A673 (cell line): Measurements from ENCODE around the gene PIGU. TPM values are rescaled to one million over a fixed set of nuclear protein-coding genes. Genes with fewer than 3 reads are reported as not detected.

Experiments
- BruUV-seq: library from RNA; stranded (reverse); fragments of 400-500 nt; replicated peaks from 2 replicates; lab custom pipeline; 2021; lab: Mats Ljungman, UMichigan
- CTCF ChIA-PET: fragments of 300-600 bp; sonication (Branson Sonifier 250); formaldehyde crosslinking; loops from one replicate; lab custom pipeline; 2022; ENCODE audit warnings: antibody characterized with exemption; lab: Charles Lee
- POLR2A ChIA-PET: fragments of 300-600 bp; sonication (Branson Sonifier 250); formaldehyde crosslinking; loops from one replicate; lab custom pipeline; 2022; ENCODE audit warnings: antibody characterized with exemption; ENCODE audit not compliant: low non-redundant PET; lab: Charles Lee
- DNase-seq: peaks from one replicate; pipeline ENCODE4 v3.0.0-alpha.2; 2015; ENCODE audit warnings: low spot score
- H3K27ac ChIP-seq: fragments of 200-600 bp; sonication (generic); 2 replicates; pipeline ENCODE4 v1.5.1; 2016; ENCODE audit warnings: mixed run types, low read depth, mild to moderate bottlenecking, mixed read lengths, antibody characterized with exemption, low read length; ENCODE audit not compliant: poor library complexity, severe bottlenecking
- H3K27me3 ChIP-seq: fragments of 200-600 bp; sonication (generic); replicated peaks from 2 replicates; pipeline ENCODE4 v1.6.1; 2017; ENCODE audit warnings: mixed run types, low read depth, mild to moderate bottlenecking, mixed read lengths, antibody characterized with exemption, low read length; ENCODE audit not compliant: insufficient read depth, poor library complexity
- H3K36me3 ChIP-seq: fragments of 200-600 bp; sonication (generic); 2 replicates; pipeline ENCODE4 v1.6.1; 2016; ENCODE audit warnings: mixed run types, mild to moderate bottlenecking, mixed read lengths, antibody characterized with exemption, low read length; ENCODE audit not compliant: insufficient read depth, poor library complexity, severe bottlenecking
- H3K4me1 ChIP-seq: fragments of 200-600 bp; sonication (generic); 2 replicates; pipeline ENCODE4 v1.6.1; 2017; ENCODE audit warnings: mixed run types, mild to moderate bottlenecking, mixed read lengths, antibody characterized with exemption, low read length; ENCODE audit not compliant: insufficient read depth, poor library complexity, severe bottlenecking
- H3K4me3 ChIP-seq: fragments of 200-600 bp; sonication (generic); 2 replicates; pipeline ENCODE4 v1.5.1; 2016; ENCODE audit warnings: low read depth, mixed run types, mild to moderate bottlenecking, mixed read lengths, low read length; ENCODE audit not compliant: poor library complexity, severe bottlenecking
- H3K9me3 ChIP-seq: fragments of 200-600 bp; sonication (generic); 2 replicates; pipeline ENCODE4 v1.6.1; 2016; ENCODE audit warnings: mixed run types, low read depth, mild to moderate bottlenecking, mixed read lengths, antibody characterized with exemption, low read length; ENCODE audit not compliant: poor library complexity, severe bottlenecking
- EZH2 ChIP-seq: fragments of 200-600 bp; sonication (generic); IDR thresholded peaks from 2 replicates; pipeline ENCODE4 v1.6.1; 2017; ENCODE audit warnings: borderline replicate concordance, low read depth, mild to moderate bottlenecking, mixed read lengths, antibody characterized with exemption, low read length; ENCODE audit not compliant: poor library complexity, severe bottlenecking
- intact Hi-C: fragments of 100-400 bp; cut with micrococcal nuclease; formaldehyde crosslinking; loops from one replicate; pipeline ENCODE4 v1.10.0; 2022; ENCODE audit not compliant: unreplicated experiment
- total RNA-seq: library from RNA; stranded (reverse); gene quantifications from 2 replicates; pipeline ENCODE4 v1.2.3, GENCODE V29; 2021
- TF ChIP-seq, protein P1 (sequence below): fragments of 300-800, 200-600 bp; sonication (generic); conservative IDR thresholded peaks from 2 replicates; pipeline ENCODE4 v1.5.1; 2017; ENCODE audit warnings: low read depth, mild to moderate bottlenecking, antibody characterized with exemption, low read length, moderate library complexity, mixed read lengths

Gene PIGU
- total RNA-seq, 1 experiment from 2014 or later = 31.4 TPM

- no peaks in the 10 kb centered on the region for H3K4me1 ChIP-seq
- TF ChIP-seq EZH2 = no peak
- TF ChIP-seq, protein P1, sequence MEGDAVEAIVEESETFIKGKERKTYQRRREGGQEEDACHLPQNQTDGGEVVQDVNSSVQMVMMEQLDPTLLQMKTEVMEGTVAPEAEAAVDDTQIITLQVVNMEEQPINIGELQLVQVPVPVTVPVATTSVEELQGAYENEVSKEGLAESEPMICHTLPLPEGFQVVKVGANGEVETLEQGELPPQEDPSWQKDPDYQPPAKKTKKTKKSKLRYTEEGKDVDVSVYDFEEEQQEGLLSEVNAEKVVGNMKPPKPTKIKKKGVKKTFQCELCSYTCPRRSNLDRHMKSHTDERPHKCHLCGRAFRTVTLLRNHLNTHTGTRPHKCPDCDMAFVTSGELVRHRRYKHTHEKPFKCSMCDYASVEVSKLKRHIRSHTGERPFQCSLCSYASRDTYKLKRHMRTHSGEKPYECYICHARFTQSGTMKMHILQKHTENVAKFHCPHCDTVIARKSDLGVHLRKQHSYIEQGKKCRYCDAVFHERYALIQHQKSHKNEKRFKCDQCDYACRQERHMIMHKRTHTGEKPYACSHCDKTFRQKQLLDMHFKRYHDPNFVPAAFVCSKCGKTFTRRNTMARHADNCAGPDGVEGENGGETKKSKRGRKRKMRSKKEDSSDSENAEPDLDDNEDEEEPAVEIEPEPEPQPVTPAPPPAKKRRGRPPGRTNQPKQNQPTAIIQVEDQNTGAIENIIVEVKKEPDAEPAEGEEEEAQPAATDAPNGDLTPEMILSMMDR = no peak
- H3K27me3 ChIP-seq = no peaks in the 10 kb centered on the region
- H3K4me3 ChIP-seq = no peak overlapping the region
- H3K9me3 ChIP-seq = no peaks in the 10 kb centered on the region
- BruUV-seq = no TSS peak
- ChIA-PET CTCF (no interaction called here), POLR2A (no interaction called here)
- DNase-seq = no peak
- peaks cover 6% of the 10 kb centered on the region for H3K36me3 ChIP-seq
- intact Hi-C loops = no loop called here
- H3K27ac ChIP-seq = no peak overlapping the region
These were observed 48.9 kb downstream of the PIGU start for GRCh38 chr20:34628026-34628425.

GRCh38 chr20:34627458-34627857, 49.4 kb downstream of the PIGU start:
- intact Hi-C loops = no loop called here
- no peak overlapping the region for H3K4me3 ChIP-seq
- CTCF ChIA-PET = no interaction called here

GRCh38 chr20:34626992-34627391, 49.9 kb downstream of the PIGU start:
- no peak for DNase-seq
- CTCF ChIA-PET = no interaction called here
- H3K4me1 ChIP-seq = no peaks in the 10 kb centered on the region
- no peaks in the 10 kb centered on the region for H3K9me3 ChIP-seq
- POLR2A ChIA-PET = no interaction called here
- no TSS peak for BruUV-seq
- no peaks in the 10 kb centered on the region for H3K27me3 ChIP-seq
- no peak overlapping the region for H3K4me3 ChIP-seq
- H3K36me3 ChIP-seq = peaks cover 4% of the 10 kb centered on the region
- intact Hi-C loops = no loop called here
- TF ChIP-seq EZH2 = no peak
- TF ChIP-seq, protein P1 = no peak
- no peak overlapping the region for H3K27ac ChIP-seq

More at GRCh38 chr20:34627458-34627857, 49.4 kb downstream of the PIGU start:
- Histone ChIP-seq H3K36me3 (peaks cover 4% of the 10 kb centered on the region), H3K9me3 (no peaks in the 10 kb centered on the region), H3K27ac (no peak overlapping the region), H3K4me1 (no peaks in the 10 kb centered on the region), H3K27me3 (no peaks in the 10 kb centered on the region)
- POLR2A ChIA-PET = no interaction called here
- no peak for DNase-seq
- no TSS peak for BruUV-seq
- TF ChIP-seq EZH2 = no peak
- TF ChIP-seq, protein P1 = no peak
